Measurements from ENCODE around the gene FOXP3. TPM values are rescaled to one million over a fixed set of nuclear protein-coding genes. Genes with fewer than 3 reads are reported as not detected.

FOXP3 gene
- total and polyA plus RNA-seq, 2 of the 8 experiments (the other 6 are each of a cell fraction or from before 2014, with no cell fraction given), result 0.37 to 0.54 TPM

- no peak for TF ChIP-seq E2F6 (IDR thresholded peaks at IDR 0.05)
Observed at GRCh38 chrX:49208399-49208798, 56.1 kb downstream of the FOXP3 start (continued).

Data from H1 (cell line).